ENCODE measurements around the gene GLCE.

- no peak for TF ChIP-seq CTCF (IDR thresholded peaks at IDR 0.05)
- TF ChIP-seq POLR2A (IDR thresholded peaks at IDR 0.05): no peak
Measured at GRCh38 chr15:69302929-69303328, 142.5 kb downstream of the GLCE start.

Measured in Peyer's patch (tissue), 4 donors.